HEK293 (cell line): ENCODE data around the gene G2E3.
A peak's percentile ranks its signal among the peaks of the same experiment; 100 is the strongest.

Experiments used
- CTCF ChIA-PET: fragments of 350-600 bp; formaldehyde crosslinking; extraction: SDS; loops from one replicate; lab custom pipeline; 2021; ENCODE audit warnings: antibody characterized with exemption; lab: Yijun Ruan, JAX
- POLR2A ChIA-PET: fragments of 300-600 bp; formaldehyde crosslinking; extraction: SDS; loops from one replicate; lab custom pipeline; 2020; ENCODE audit warnings: antibody characterized with exemption, inconsistent platforms; lab: Yijun Ruan, JAX
- H3K27ac ChIP-seq: fragments of 200-500 bp; sonication (Bioruptor generic); 2 replicates; pipeline ENCODE4 v1.5.1; 2014; ENCODE audit warnings: low read depth, low read length, control low read depth, inconsistent platforms; ENCODE audit errors: extremely low read depth
- H3K36me3 ChIP-seq, 2 experiments: fragments of 200-500 bp in 1 of 2; sonication (Bioruptor generic) in 1 of 2; 1 replicate in 1 of 2; 2 replicates in 1 of 2; pipeline ENCODE4 v1.5.1; 2014 to 2017; ENCODE audit warnings: inconsistent platforms in 2 of 2, low read length in 2 of 2; ENCODE audit not compliant: control insufficient read depth in 2 of 2, insufficient read depth in 1 of 2
- H3K4me1 ChIP-seq: fragments of 200-500 bp; sonication (Bioruptor generic); 2 replicates; pipeline ENCODE4 v1.5.1; 2014; ENCODE audit warnings: mild to moderate bottlenecking, low read length, inconsistent platforms; ENCODE audit not compliant: control insufficient read depth, insufficient read depth
- H3K4me3 ChIP-seq: 2 replicates; pipeline ENCODE4 v1.5.1; 2011; ENCODE audit warnings: low read depth, mild to moderate bottlenecking, control low read depth, low read length, moderate library complexity
- H3K9me3 ChIP-seq: fragments of 200-500 bp; sonication (Bioruptor generic); 2 replicates; pipeline ENCODE4 v1.5.1; 2014; ENCODE audit warnings: low read depth, low read length, inconsistent platforms; ENCODE audit not compliant: control insufficient read depth, insufficient read depth
- BCL11B ChIP-seq: fragments of 450-650 bp; formaldehyde crosslinking; IDR thresholded peaks from 2 replicates; pipeline ENCODE4 v1.5.1; 2016; ENCODE audit warnings: low read depth, missing biosample characterization, missing genetic modification characterization
- GLIS2 ChIP-seq: fragments of 450-650 bp; formaldehyde crosslinking; IDR thresholded peaks from 2 replicates; pipeline ENCODE4 v1.5.1; 2016; ENCODE audit warnings: missing biosample characterization, missing genetic modification characterization
- HOXC10 ChIP-seq: sonication (generic); formaldehyde crosslinking; IDR thresholded peaks from 2 replicates; pipeline ENCODE4 v1.8.1; 2023; ENCODE audit warnings: mild to moderate bottlenecking, missing genetic modification reagents
- IKZF3 ChIP-seq: fragments of 450-650 bp; IDR thresholded peaks from 2 replicates; pipeline ENCODE4 v1.5.0; 2018; ENCODE audit warnings: missing biosample characterization, mild to moderate bottlenecking, missing genetic modification characterization, moderate library complexity
- PATZ1 ChIP-seq: fragments of 450-650 bp; formaldehyde crosslinking; IDR thresholded peaks from 2 replicates; pipeline ENCODE4 v1.5.1; 2016; ENCODE audit warnings: missing biosample characterization, missing genetic modification characterization
- WT1 ChIP-seq: fragments of 450-650 bp; formaldehyde crosslinking; IDR thresholded peaks from 2 replicates; pipeline ENCODE4 v1.5.1; 2016; ENCODE audit warnings: missing biosample characterization, missing genetic modification characterization
- ZBTB10 ChIP-seq: fragments of 450-650 bp; formaldehyde crosslinking; IDR thresholded peaks from 2 replicates; pipeline ENCODE4 v1.5.1; 2016; ENCODE audit warnings: missing biosample characterization, missing genetic modification characterization
- ZBTB26 ChIP-seq: fragments of 450-650 bp; formaldehyde crosslinking; optimal IDR thresholded peaks from 2 replicates; pipeline ENCODE3; 2016; ENCODE audit warnings: missing biosample characterization, mild to moderate bottlenecking, missing genetic modification characterization
- ZBTB6 ChIP-seq: fragments of 450-650 bp; formaldehyde crosslinking; IDR thresholded peaks from 2 replicates; pipeline ENCODE4 v1.5.1; 2017; ENCODE audit warnings: missing biosample characterization, missing genetic modification characterization
- ZBTB8A ChIP-seq: fragments of 450-650 bp; formaldehyde crosslinking; IDR thresholded peaks from 2 replicates; pipeline ENCODE4 v1.5.1; 2016; ENCODE audit warnings: missing biosample characterization, missing genetic modification characterization
- ZNF148 ChIP-seq: fragments of 450-650 bp; formaldehyde crosslinking; IDR thresholded peaks from 2 replicates; pipeline ENCODE4 v1.5.0; 2017; ENCODE audit warnings: missing biosample characterization, missing genetic modification characterization, borderline replicate concordance
- ZNF184 ChIP-seq: fragments of 450-650 bp; IDR thresholded peaks from 2 replicates; pipeline ENCODE4 v1.5.1; 2018; ENCODE audit warnings: missing biosample characterization, mild to moderate bottlenecking, missing genetic modification characterization
- ZNF280D ChIP-seq: fragments of 450-650 bp; formaldehyde crosslinking; IDR thresholded peaks from 2 replicates; pipeline ENCODE4 v1.5.1; 2016; ENCODE audit warnings: missing biosample characterization, missing genetic modification characterization
- ZNF292 ChIP-seq: fragments of 450-650 bp; formaldehyde crosslinking; IDR thresholded peaks from 2 replicates; pipeline ENCODE4 v1.5.1; 2016; ENCODE audit warnings: low read depth, missing biosample characterization, missing genetic modification characterization, borderline replicate concordance
- ZNF335 ChIP-seq: fragments of 450-650 bp; formaldehyde crosslinking; conservative IDR thresholded peaks from 2 replicates; pipeline ENCODE4 v1.5.1; 2016; ENCODE audit warnings: missing biosample characterization, missing genetic modification characterization
- ZNF341 ChIP-seq: fragments of 450-650 bp; formaldehyde crosslinking; IDR thresholded peaks from 2 replicates; pipeline ENCODE4; 2016; ENCODE audit warnings: low read depth, missing biosample characterization, missing genetic modification characterization
- ZNF394 ChIP-seq: fragments of 450-650 bp; formaldehyde crosslinking; IDR thresholded peaks from 2 replicates; pipeline ENCODE4 v1.5.1; 2016; ENCODE audit warnings: missing biosample characterization, missing genetic modification characterization, mild to moderate bottlenecking, moderate library complexity, borderline replicate concordance
- ZNF596 ChIP-seq: fragments of 450-650 bp; IDR thresholded peaks from 2 replicates; pipeline ENCODE4 v1.5.0; 2018; ENCODE audit warnings: missing biosample characterization, mild to moderate bottlenecking, missing genetic modification characterization, moderate library complexity
- ZNF624 ChIP-seq: fragments of 450-650 bp; formaldehyde crosslinking; IDR thresholded peaks from 2 replicates; pipeline ENCODE4 v1.5.1; 2017; ENCODE audit warnings: missing biosample characterization, missing genetic modification characterization
- ZNF626 ChIP-seq: fragments of 450-650 bp; sonication (Bioruptor Pico); formaldehyde crosslinking; IDR thresholded peaks from 2 replicates; pipeline ENCODE4 v1.5.1; 2018; ENCODE audit warnings: missing biosample characterization, missing genetic modification characterization, inconsistent platforms
- ZNF654 ChIP-seq: fragments of 450-650 bp; formaldehyde crosslinking; IDR thresholded peaks from 2 replicates; pipeline ENCODE4 v1.5.1; 2016; ENCODE audit warnings: low read depth, missing biosample characterization, missing genetic modification characterization
- ZSCAN23 ChIP-seq: fragments of 450-650 bp; formaldehyde crosslinking; IDR thresholded peaks from 2 replicates; pipeline ENCODE4 v1.5.1; 2016; ENCODE audit warnings: missing biosample characterization, missing genetic modification characterization
- ZSCAN30 ChIP-seq: fragments of 450-650 bp; IDR thresholded peaks from 2 replicates; pipeline ENCODE4 v1.5.1; 2018; ENCODE audit warnings: missing biosample characterization, mild to moderate bottlenecking, missing genetic modification characterization, moderate library complexity

Gene G2E3

GRCh38 chr14:30621940-30622830 lies 63.2 kb downstream of the G2E3 start, which contains the start of gene SCFD1:
Gene SCFD1, plus strand, starts transcription at chr14:30622319. Its CDS starts 20 bp downstream, at chr14:30622339.
- peaks cover 6 to 7% of the 10 kb centered on the region in 2 experiments; a peak in 2 of 3 replicates for H3K36me3 ChIP-seq
- H3K4me1 ChIP-seq, result peaks cover 4% of the 10 kb centered on the region; the same call in 1 of the 2 replicates
- no peaks in the 10 kb centered on the region for H3K9me3 ChIP-seq
- H3K4me3 ChIP-seq, result peak within 1 kb of the TSS; percentile 97
- peak within 1 kb of the TSS; percentile 84 for H3K27ac ChIP-seq
- ChIA-PET POLR2A (interaction anchor here (0.7 to 1.3 kb wide), 6 partner anchors 11 to 799 kb away, joined by 3 to 4 read pairs (median 3); partner anchors contain the start of genes G2E3 and HEATR5A), CTCF (interaction anchor here (0.7 to 1.3 kb wide), 4 partner anchors 12 to 118 kb away, joined by 3 to 4 read pairs (median 4); no protein-coding TSS in a partner anchor)
- TF ChIP-seq ZNF184 (tag by site-specific recombination) (0 out of 2 replicates have a peak, but pooled peaks have one; percentile 35), ZNF626 (tag by site-specific recombination) (no peak), ZBTB6 (tag by site-specific recombination) (no peak), ZNF596 (tag by site-specific recombination) (no peak), WT1 (tag by site-specific recombination) (no peak), ZNF624 (tag by site-specific recombination) (no peak), GLIS2 (tag by site-specific recombination) (no peak; the same call in 1 of the 2 replicates), ZNF394 (tag by site-specific recombination) (peak; percentile 22; the same call in 1 of the 2 replicates), ZNF335 (tag by site-specific recombination) (peak; percentile 77), ZBTB8A (tag by site-specific recombination) (peak; percentile 67), ZNF280D (no peak), ZNF148 (tag by site-specific recombination) (no peak), HOXC10 (no peak), ZBTB10 (tag by site-specific recombination) (peak; percentile 78), ZNF341 (tag by site-specific recombination) (peak; percentile 59), PATZ1 (peak; percentile 86), ZNF292 (tag by site-specific recombination) (no peak), ZNF654 (tag by site-specific recombination) (no peak), ZSCAN30 (peak; percentile 69), ZBTB26 (tag by site-specific recombination) (peak; percentile 14), BCL11B (tag by site-specific recombination) (no peak), IKZF3 (tag by site-specific recombination) (no peak), ZSCAN23 (tag by site-specific recombination) (no peak; the same call in 1 of the 2 replicates)
